8988T (cell line): ENCODE data around the gene SEMA4D.

Experiments used
- DNase-seq: peaks from one replicate; pipeline ENCODE4 v3.0.0; 2011

Gene SEMA4D

GRCh38 chr9:89442501-89442978, 55.4 kb downstream of the SEMA4D start:
- DNase-seq = no peak

- DNase-seq = no peak
These were observed 55.9 kb downstream of the SEMA4D start for GRCh38 chr9:89441986-89442385.

- no peak for DNase-seq
These were observed 56.3 kb downstream of the SEMA4D start for GRCh38 chr9:89441655-89441970.

- DNase-seq = no peak
These were observed 56.8 kb downstream of the SEMA4D start for GRCh38 chr9:89440951-89441654.

GRCh38 chr9:89440548-89440947, 57.4 kb downstream of the SEMA4D start:
- no peak for DNase-seq

GRCh38 chr9:89440046-89440445, 57.9 kb downstream of the SEMA4D start:
- DNase-seq = no peak

- DNase-seq = no peak
These were observed 58.3 kb downstream of the SEMA4D start for GRCh38 chr9:89439571-89439970.

GRCh38 chr9:89438194-89438593, 59.7 kb downstream of the SEMA4D start:
- DNase-seq = no peak

GRCh38 chr9:89437772-89438171, 60.1 kb downstream of the SEMA4D start:
- DNase-seq = no peak

GRCh38 chr9:89436963-89437625, 60.8 kb downstream of the SEMA4D start:
- DNase-seq = no peak

- no peak for DNase-seq
These were observed 61.6 kb downstream of the SEMA4D start for GRCh38 chr9:89436326-89436725.

- DNase-seq = no peak
These were observed 62.7 kb downstream of the SEMA4D start for GRCh38 chr9:89435071-89435823.

GRCh38 chr9:89434636-89435035, 63.3 kb downstream of the SEMA4D start:
- DNase-seq = no peak

GRCh38 chr9:89433826-89434225, 64.1 kb downstream of the SEMA4D start:
- DNase-seq = no peak

- DNase-seq = no peak
These were observed 64.9 kb downstream of the SEMA4D start for GRCh38 chr9:89432986-89433530.

GRCh38 chr9:89431930-89432725, 65.8 kb downstream of the SEMA4D start:
- no peak for DNase-seq

GRCh38 chr9:89430995-89431394, 66.9 kb downstream of the SEMA4D start:
- no peak for DNase-seq

GRCh38 chr9:89428901-89429890, 68.7 kb downstream of the SEMA4D start:
- DNase-seq = no peak

- DNase-seq = no peak
These were observed 69.6 kb downstream of the SEMA4D start for GRCh38 chr9:89428222-89428761.

- no peak for DNase-seq
These were observed 70.2 kb downstream of the SEMA4D start for GRCh38 chr9:89427621-89428221.
